Measurements from ENCODE around the gene KIF9. TPM values are rescaled to one million over a fixed set of nuclear protein-coding genes. Genes with fewer than 3 reads are reported as not detected.
"Not testable (repeated sequence)": the region's sequence is repeated elsewhere in the genome, so short reads cannot be mapped to it uniquely, and the experiment has no call there.

The KIF9 gene
- total RNA-seq, 4 donors from 2014 or later = 2.9 to 10.8 (median 8.0) TPM

GRCh38 chr3:47223755-47224154 is 58.8 kb downstream of the KIF9 start:
- no peak for TF ChIP-seq CTCF (IDR thresholded peaks at IDR 0.05 in 4 of 5, conservative IDR thresholded peaks at IDR 0.05 in 1 of 5)
- TF ChIP-seq POLR2A (IDR thresholded peaks at IDR 0.05) = no peak
- intact Hi-C loops (cut with DNase I; ENCODE audit: low total_unique reads) (no loop called here), in situ Hi-C loops (cut with MboI; ENCODE audit: low sequenced_read_pairs in 4 of 4) (no loop called here)
- Histone ChIP-seq H3K27ac (no peak overlapping the region), H3K9me3 (no peaks in the 10 kb centered on the region), H3K36me3 (no peaks in the 10 kb centered on the region), H3K27me3 (no peaks in the 10 kb centered on the region), H3K4me1 (peaks cover 0 to 4% of the 10 kb centered on the region in 2 donors), H3K4me3 (no peak overlapping the region)
- ATAC-seq (no peak), DNase-seq (no peak)

DNA sequence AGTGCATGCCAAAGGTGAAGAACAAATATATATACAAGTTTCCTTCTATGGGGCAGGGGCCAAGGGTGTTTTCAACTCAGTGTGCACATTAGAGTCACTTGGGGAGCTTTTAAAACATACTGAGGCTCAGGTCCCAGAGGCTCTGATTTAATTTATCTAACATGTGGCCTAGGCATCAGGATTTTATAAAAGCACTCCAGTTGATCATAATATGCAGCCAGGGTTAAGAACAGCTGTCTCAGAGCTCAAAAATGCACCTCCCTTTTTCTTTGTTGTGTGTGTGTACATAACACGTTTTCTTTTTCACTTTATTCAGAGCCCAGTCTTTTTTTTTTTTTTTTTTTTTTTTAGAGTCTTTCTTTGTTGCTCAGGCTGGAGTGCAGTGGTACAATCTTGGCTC is 60.8 kb downstream of the KIF9 start:
- intact Hi-C loops (cut with DNase I; ENCODE audit: low total_unique reads) (no loop called here), in situ Hi-C loops (cut with MboI; ENCODE audit: low sequenced_read_pairs in 4 of 4) (no loop called here)
- H3K9me3 ChIP-seq = no peaks in the 10 kb centered on the region
- no peaks in the 10 kb centered on the region for H3K4me1 ChIP-seq
- no peaks in the 10 kb centered on the region for H3K36me3 ChIP-seq
- H3K4me3 ChIP-seq = no peak overlapping the region
- no peaks in the 10 kb centered on the region for H3K27me3 ChIP-seq
- TF ChIP-seq CTCF (IDR thresholded peaks at IDR 0.05 in 4 of 5, conservative IDR thresholded peaks at IDR 0.05 in 1 of 5) = no peak
- TF ChIP-seq POLR2A (IDR thresholded peaks at IDR 0.05) = no peak
- no peak for ATAC-seq
- no peak for DNase-seq
- H3K27ac ChIP-seq = no peak overlapping the region

GRCh38 chr3:47210863-47211405 is 71.7 kb downstream of the KIF9 start:
- intact Hi-C loops (cut with DNase I; ENCODE audit: low total_unique reads) = no loop called here

DNA sequence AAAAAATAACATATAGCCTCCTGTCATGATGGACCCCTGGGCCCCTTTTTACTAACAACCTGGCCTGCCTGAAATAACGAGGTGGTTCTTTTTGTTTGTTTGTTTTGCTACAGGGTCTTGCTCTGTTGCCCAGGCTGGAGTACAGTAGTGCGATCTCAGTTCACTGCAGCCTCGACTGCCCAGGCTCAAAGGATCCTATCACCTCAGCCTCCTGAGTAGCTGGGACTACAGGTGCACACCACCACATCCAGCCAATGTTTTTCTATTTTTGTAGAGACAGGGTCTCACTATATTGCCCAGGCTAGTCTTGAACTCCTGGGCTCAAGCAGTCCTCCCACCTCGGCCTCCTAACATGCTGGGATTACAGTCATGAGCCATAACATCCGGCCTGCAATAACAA is 76.6 kb downstream of the KIF9 start:
- H3K27ac ChIP-seq; H3K4me1 ChIP-seq; in situ Hi-C loops (cut with MboI; ENCODE audit: low sequenced_read_pairs in 4 of 4); H3K27me3 ChIP-seq; ATAC-seq; H3K36me3 ChIP-seq; H3K4me3 ChIP-seq; intact Hi-C loops (cut with DNase I; ENCODE audit: low total_unique reads); DNase-seq; H3K9me3 ChIP-seq: not testable (repeated sequence)

More at GRCh38 chr3:47210863-47211405, 71.7 kb downstream of the KIF9 start:
- Histone ChIP-seq H3K27me3 (no peaks in the 10 kb centered on the region), H3K36me3 (no peaks in the 10 kb centered on the region), H3K27ac (no peak overlapping the region), H3K4me1 (no peaks in the 10 kb centered on the region), H3K9me3 (no peaks in the 10 kb centered on the region), H3K4me3 (no peak overlapping the region)
- TF ChIP-seq CTCF (IDR thresholded peaks at IDR 0.05 in 4 of 5, conservative IDR thresholded peaks at IDR 0.05 in 1 of 5) (no peak), POLR2A (IDR thresholded peaks at IDR 0.05) (no peak)
- no peak for DNase-seq
- in situ Hi-C loops (cut with MboI; ENCODE audit: low sequenced_read_pairs in 4 of 4) = no loop called here
- no peak for ATAC-seq

GRCh38 chr3:47204875-47205274 is 77.7 kb downstream of the KIF9 start:
- Histone ChIP-seq H3K27ac (no peak overlapping the region), H3K36me3 (no peaks in the 10 kb centered on the region), H3K4me3 (no peak overlapping the region), H3K9me3 (no peaks in the 10 kb centered on the region), H3K27me3 (no peaks in the 10 kb centered on the region), H3K4me1 (no peaks in the 10 kb centered on the region)
- no peak for TF ChIP-seq POLR2A (IDR thresholded peaks at IDR 0.05)
- intact Hi-C loops (cut with DNase I; ENCODE audit: low total_unique reads) (no loop called here), in situ Hi-C loops (cut with MboI; ENCODE audit: low sequenced_read_pairs in 4 of 4) (no loop called here)
- ATAC-seq (no peak), DNase-seq (no peak)

- intact Hi-C loops (cut with DNase I; ENCODE audit: low total_unique reads) = no loop called here
- Histone ChIP-seq H3K36me3 (no peaks in the 10 kb centered on the region), H3K4me1 (no peaks in the 10 kb centered on the region), H3K4me3 (no peak overlapping the region), H3K27me3 (no peaks in the 10 kb centered on the region), H3K27ac (no peak overlapping the region), H3K9me3 (no peaks in the 10 kb centered on the region)
- ATAC-seq = no peak
- in situ Hi-C loops (cut with MboI; ENCODE audit: low sequenced_read_pairs in 4 of 4) = no loop called here
- TF ChIP-seq POLR2A (IDR thresholded peaks at IDR 0.05) = no peak
- no peak for DNase-seq
Measured at GRCh38 chr3:47202542-47202941, 80.1 kb downstream of the KIF9 start.
